ENCODE results near the gene SUPV3L1. TPM values are rescaled to one million over a fixed set of nuclear protein-coding genes. Genes with fewer than 3 reads are reported as not detected.
"Not testable (repeated sequence)": the region's sequence is repeated elsewhere in the genome, so short reads cannot be mapped to it uniquely, and the experiment has no call there.

Gene SUPV3L1
- total and polyA plus RNA-seq, 9 donors, result 21.7 to 39.8 (median 28.4) TPM

- 93 to 94% (median 94%) methylated on average over 6 of the region's 6 CpGs for WGBS, 3 donors
- Histone ChIP-seq H3K9me3 (no peaks in the 10 kb centered on the region), H3K27ac (no peak overlapping the region), H3K36me3 (no peaks in the 10 kb centered on the region), H3K4me3 (no peak overlapping the region), H3K27me3 (no peaks in the 10 kb centered on the region), H3K4me1 (ENCODE audit: insufficient read depth) (no peaks in the 10 kb centered on the region)
- intact Hi-C loops (cut with DNase I), result no loop called here
- TF ChIP-seq CTCF (IDR thresholded peaks at IDR 0.05), result no peak
- no peak for TF ChIP-seq EP300 (IDR thresholded peaks at IDR 0.05)
- TF ChIP-seq POLR2A (IDR thresholded peaks at IDR 0.05), result no peak
- DNase-seq, result no peak
These were observed 26.8 kb upstream of the SUPV3L1 start for GRCh38 chr10:69153227-69153626.

GRCh38 chr10:69160809-69161241 is 19.2 kb upstream of the SUPV3L1 start:
- intact Hi-C loops (cut with DNase I), result no loop called here
- Histone ChIP-seq H3K27me3 (no peaks in the 10 kb centered on the region), H3K9me3 (no peaks in the 10 kb centered on the region), H3K4me3 (no peak overlapping the region), H3K4me1 (ENCODE audit: insufficient read depth) (no peaks in the 10 kb centered on the region), H3K36me3 (no peaks in the 10 kb centered on the region), H3K27ac (no peak overlapping the region)
- WGBS, 3 donors, result 98 to 100% (median 98%) methylated on average over 2 of the region's 2 CpGs
- TF ChIP-seq EP300 (IDR thresholded peaks at IDR 0.05), result no peak
- no peak for TF ChIP-seq CTCF (IDR thresholded peaks at IDR 0.05)
- no peak for TF ChIP-seq POLR2A (IDR thresholded peaks at IDR 0.05)
- DNase-seq, result no peak

GRCh38 chr10:69168493-69168892 is 11.5 kb upstream of the SUPV3L1 start:
- Histone ChIP-seq H3K4me1 (ENCODE audit: insufficient read depth) (no peaks in the 10 kb centered on the region), H3K36me3 (no peaks in the 10 kb centered on the region), H3K4me3 (no peak overlapping the region), H3K27ac (no peak overlapping the region), H3K27me3 (no peaks in the 10 kb centered on the region), H3K9me3 (no peaks in the 10 kb centered on the region)
- 69 to 87% (median 74%) methylated on average over 4 of the region's 4 CpGs for WGBS, 3 donors
- no peak for TF ChIP-seq CTCF (IDR thresholded peaks at IDR 0.05)
- no peak for TF ChIP-seq EP300 (IDR thresholded peaks at IDR 0.05)
- TF ChIP-seq POLR2A (IDR thresholded peaks at IDR 0.05), result no peak
- intact Hi-C loops (cut with DNase I), result no loop called here
- no peak for DNase-seq

GRCh38 chr10:69172241-69172982 is 7.6 kb upstream of the SUPV3L1 start:
- H3K9me3 ChIP-seq, result no peaks in the 10 kb centered on the region
- H3K4me3 ChIP-seq, result no peak overlapping the region
- intact Hi-C loops (cut with DNase I), result no loop called here
- H3K27me3 ChIP-seq, result no peaks in the 10 kb centered on the region
- no peaks in the 10 kb centered on the region for H3K4me1 ChIP-seq (ENCODE audit: insufficient read depth)
- H3K36me3 ChIP-seq, result no peaks in the 10 kb centered on the region
- WGBS, 3 donors, result 87 to 91% (median 87%) methylated on average over 3 of the region's 3 CpGs
- TF ChIP-seq CTCF (IDR thresholded peaks at IDR 0.05) (no peak), EP300 (IDR thresholded peaks at IDR 0.05) (no peak), POLR2A (IDR thresholded peaks at IDR 0.05) (no peak)
- H3K27ac ChIP-seq, result no peak overlapping the region
- DNase-seq, result no peak

- intact Hi-C loops (cut with DNase I); H3K27me3 ChIP-seq; H3K27ac ChIP-seq; H3K4me1 ChIP-seq (ENCODE audit: insufficient read depth); DNase-seq; H3K36me3 ChIP-seq; H3K9me3 ChIP-seq; H3K4me3 ChIP-seq: not testable (repeated sequence)
- WGBS, 3 donors, result 63 to 85% (median 82%) methylated on average over 4 of the region's 4 CpGs
These were observed 4.7 kb upstream of the SUPV3L1 start for GRCh38 chr10:69175326-69175725.

Measured in ovary (tissue), 9 donors.